Neural crest cell (in vitro differentiated cells): Measurements from ENCODE around the gene SLC12A1. TPM values are rescaled to one million over a fixed set of nuclear protein-coding genes. Genes with fewer than 3 reads are reported as not detected.

Experiments
- DNase-seq: peaks from one replicate; pipeline ENCODE4 v3.0.0; 2021; ENCODE audit warnings: low read depth, mixed read lengths, low spot score
- H3K27ac Mint-ChIP-seq: one replicate; pipeline ENCODE4 v1.8.0; 2021; ENCODE audit warnings: mild to moderate bottlenecking, mixed read lengths; ENCODE audit not compliant: unreplicated experiment
- H3K27me3 Mint-ChIP-seq: 2 replicates; pipeline ENCODE4 v1.8.0; 2021; ENCODE audit warnings: low read depth, mild to moderate bottlenecking, mixed read lengths
- H3K36me3 Mint-ChIP-seq: 2 replicates; pipeline ENCODE4 v1.8.0; 2021; ENCODE audit warnings: low read depth, mild to moderate bottlenecking, mixed read lengths
- H3K4me1 Mint-ChIP-seq: 2 replicates; pipeline ENCODE4 v1.8.0; 2021; ENCODE audit warnings: mixed read lengths
- H3K4me3 Mint-ChIP-seq: one replicate; pipeline ENCODE4 v1.8.0; 2021; ENCODE audit warnings: mild to moderate bottlenecking, mixed read lengths
- H3K9me3 Mint-ChIP-seq: 2 replicates; pipeline ENCODE4 v1.8.0; 2021; ENCODE audit warnings: mixed read lengths
- CTCF ChIP-seq: fragments of 200-600 bp; sonication (generic); conservative IDR thresholded peaks from 2 replicates; pipeline ENCODE4 v1.5.0; 2021; ENCODE audit warnings: antibody characterized with exemption, mild to moderate bottlenecking
- total RNA-seq: library from RNA; stranded (reverse); gene quantifications from 2 replicates; pipeline ENCODE4 v1.2.1, GENCODE V29; 2021

SLC12A1 gene
- total RNA-seq, 1 donor from 2014 or later: 0.16 TPM

DNA sequence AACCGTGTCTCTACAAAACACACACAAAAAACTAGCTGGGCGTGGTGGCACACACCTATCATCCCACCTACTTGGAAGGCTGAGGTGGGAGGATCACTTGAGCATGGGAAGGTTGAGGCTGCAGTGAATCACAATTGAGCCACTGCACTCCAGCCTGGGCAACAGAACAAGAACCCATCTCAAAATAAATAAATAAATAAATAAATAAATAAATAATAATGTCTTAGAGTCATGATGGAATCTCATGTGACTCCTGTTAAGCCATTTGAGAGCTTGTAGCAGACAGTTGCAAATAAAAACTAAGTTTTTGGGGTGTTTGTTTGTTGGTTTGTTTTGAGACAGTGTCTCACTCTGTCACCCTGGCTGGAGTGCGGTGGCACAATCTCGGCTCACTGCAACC, 33.2 kb downstream of the SLC12A1 start:
- no peaks in the 10 kb centered on the region for H3K36me3 Mint-ChIP-seq
- no peaks in the 10 kb centered on the region for H3K27me3 Mint-ChIP-seq
- H3K9me3 Mint-ChIP-seq: no peaks in the 10 kb centered on the region
- H3K27ac Mint-ChIP-seq: no peak overlapping the region
- no peak for TF ChIP-seq CTCF
- H3K4me1 Mint-ChIP-seq: no peaks in the 10 kb centered on the region
- DNase-seq: no peak
- H3K4me3 Mint-ChIP-seq: no peak overlapping the region

DNA sequence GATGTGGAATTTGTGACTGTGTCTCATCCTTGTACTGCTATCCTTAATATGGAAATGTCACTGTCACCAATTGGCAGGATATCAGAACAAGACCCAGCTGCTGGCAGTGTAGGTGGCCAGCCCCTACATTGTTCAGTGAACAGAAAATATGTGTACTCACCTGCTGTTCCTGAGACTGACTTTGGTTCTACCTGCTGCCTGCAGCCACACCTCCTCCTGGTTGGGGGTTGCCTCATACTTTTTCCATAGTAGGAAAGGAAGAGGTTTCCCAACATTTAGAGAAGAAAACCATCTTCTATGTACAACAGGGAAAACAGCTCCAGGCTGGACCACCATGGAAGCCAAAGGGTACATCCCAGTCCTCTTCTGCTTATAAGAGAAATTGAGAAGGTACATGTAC, 35.9 kb downstream of the SLC12A1 start:
- Mint-ChIP-seq H3K27ac (no peak overlapping the region), H3K4me3 (no peak overlapping the region)

DNA sequence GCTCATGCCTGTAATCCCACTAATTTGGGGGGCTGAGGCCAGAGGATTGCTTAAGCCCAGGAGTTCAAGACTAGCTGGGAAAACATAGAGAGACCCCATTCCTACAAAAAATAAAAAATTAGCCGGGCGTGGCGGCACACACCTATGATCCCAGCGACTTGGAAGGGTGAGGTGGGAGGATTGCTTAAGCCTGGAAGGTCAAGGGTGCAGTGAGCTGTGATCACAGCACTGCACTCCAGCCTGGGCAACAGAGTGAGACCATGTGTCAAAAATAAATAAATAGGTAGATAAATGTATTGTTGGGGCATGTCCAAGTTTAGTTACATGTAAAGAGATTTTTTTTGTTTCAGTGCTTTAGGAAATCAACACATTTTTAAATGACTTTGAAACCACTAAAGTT, 36.4 kb downstream of the SLC12A1 start:
- no peak for TF ChIP-seq CTCF
- Mint-ChIP-seq H3K36me3 (no peaks in the 10 kb centered on the region), H3K27me3 (no peaks in the 10 kb centered on the region), H3K9me3 (no peaks in the 10 kb centered on the region), H3K4me3 (no peak overlapping the region), H3K4me1 (no peaks in the 10 kb centered on the region), H3K27ac (no peak overlapping the region)
- DNase-seq: no peak

More for the DNA sequence above, 35.9 kb downstream of the SLC12A1 start:
- no peak for DNase-seq
- no peaks in the 10 kb centered on the region for H3K9me3 Mint-ChIP-seq
- TF ChIP-seq CTCF: no peak
- H3K4me1 Mint-ChIP-seq: no peaks in the 10 kb centered on the region
- H3K27me3 Mint-ChIP-seq: no peaks in the 10 kb centered on the region
- no peaks in the 10 kb centered on the region for H3K36me3 Mint-ChIP-seq

DNA sequence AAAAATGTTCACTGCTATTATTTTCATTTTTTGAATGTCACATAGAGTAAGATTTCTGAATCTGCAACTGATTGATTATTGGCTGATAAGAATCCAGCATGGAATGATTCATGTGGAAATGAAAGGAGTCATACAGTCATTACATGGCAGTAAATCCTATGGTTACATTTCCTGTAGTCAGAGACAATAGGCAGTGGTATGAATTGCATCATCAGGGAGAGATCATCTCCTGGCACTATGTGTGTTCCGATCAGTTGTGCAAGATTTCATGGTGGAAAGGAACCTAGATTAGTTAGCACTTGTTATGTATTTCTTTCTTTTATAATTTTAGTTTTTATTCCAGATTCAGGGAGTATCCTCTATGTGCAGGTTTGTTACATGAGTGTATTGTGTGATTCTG, 38.8 kb downstream of the SLC12A1 start:
- Mint-ChIP-seq H3K27ac (no peak overlapping the region), H3K4me3 (no peak overlapping the region), H3K4me1 (no peaks in the 10 kb centered on the region), H3K27me3 (no peaks in the 10 kb centered on the region), H3K36me3 (no peaks in the 10 kb centered on the region), H3K9me3 (no peaks in the 10 kb centered on the region)
- no peak for TF ChIP-seq CTCF
- no peak for DNase-seq

GRCh38 chr15:48248414-48248813, 42.3 kb downstream of the SLC12A1 start:
- peaks cover 6% of the 10 kb centered on the region for H3K4me1 Mint-ChIP-seq
- H3K27me3 Mint-ChIP-seq: no peaks in the 10 kb centered on the region
- TF ChIP-seq CTCF: no peak
- no peak overlapping the region for H3K4me3 Mint-ChIP-seq
- H3K9me3 Mint-ChIP-seq: no peaks in the 10 kb centered on the region
- no peak overlapping the region for H3K27ac Mint-ChIP-seq
- H3K36me3 Mint-ChIP-seq: no peaks in the 10 kb centered on the region
- no peak for DNase-seq

GRCh38 chr15:48250640-48251076, 44.6 kb downstream of the SLC12A1 start:
- Mint-ChIP-seq H3K4me3 (no peak overlapping the region), H3K27me3 (no peaks in the 10 kb centered on the region), H3K27ac (no peak overlapping the region), H3K9me3 (no peaks in the 10 kb centered on the region), H3K36me3 (no peaks in the 10 kb centered on the region), H3K4me1 (peaks cover 6% of the 10 kb centered on the region)
- TF ChIP-seq CTCF: peak; percentile 64
- peak; percentile 28 for DNase-seq
